LHCN-M2 (cell line): ENCODE data around the gene POLD2. TPM values are rescaled to one million over a fixed set of nuclear protein-coding genes. Genes with fewer than 3 reads are reported as not detected.

ENCODE experiments used
- DNase-seq: peaks from one replicate; pipeline ENCODE4 v3.0.0-alpha.2; 2012; ENCODE audit warnings: low read depth
- total RNA-seq: library from RNA; depleted of rRNA; stranded (reverse); fragments of >200 nt; gene quantifications from 2 replicates; pipeline ENCODE4 v1.2.3, GENCODE V29; 2014

POLD2 gene
- total RNA-seq, 1 experiment from 2014 or later: 193 TPM

DNA sequence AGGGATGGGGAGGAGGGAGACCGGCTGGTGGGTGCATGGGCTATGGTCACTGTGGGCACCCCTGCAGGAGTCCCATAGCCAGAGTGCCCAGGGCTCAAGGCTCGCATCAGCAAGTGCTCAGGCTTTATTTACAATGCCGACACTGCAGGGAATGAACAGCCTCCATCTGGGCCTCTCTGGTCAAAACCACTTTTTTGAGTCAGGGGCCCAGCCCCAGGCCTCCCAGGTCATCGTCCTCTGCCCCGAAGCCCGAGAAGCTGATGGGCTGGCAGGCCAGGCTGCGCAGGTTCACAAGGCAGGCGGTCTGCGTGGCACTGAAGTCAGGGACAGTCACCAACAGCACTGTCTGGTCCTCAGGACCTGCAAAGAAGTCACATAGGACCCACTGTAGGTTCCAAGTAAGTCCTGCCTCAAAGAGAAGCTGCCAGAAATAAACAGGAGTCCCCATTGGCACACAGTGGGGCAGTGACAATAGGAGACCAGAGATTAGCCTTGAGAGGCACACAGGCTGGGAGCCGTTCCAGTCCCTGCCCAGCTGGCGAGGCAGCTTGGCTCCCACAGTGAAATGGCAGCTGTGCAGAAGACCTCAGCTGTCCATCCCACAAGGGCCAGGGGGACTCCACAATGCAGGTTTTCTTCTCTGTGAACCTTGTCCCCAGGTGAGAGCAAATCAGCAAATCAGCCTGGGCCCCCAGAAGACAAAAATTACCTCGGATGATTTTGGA, 8.6 kb downstream of the POLD2 start:
- peak; percentile 39 for DNase-seq

GRCh38 chr7:44113764-44114354, 9.5 kb downstream of the POLD2 start:
- no peak for DNase-seq

- DNase-seq: no peak
Observed at GRCh38 chr7:44112997-44113763, 10.2 kb downstream of the POLD2 start.

GRCh38 chr7:44112231-44112996, 10.9 kb downstream of the POLD2 start:
- DNase-seq: no peak

DNA sequence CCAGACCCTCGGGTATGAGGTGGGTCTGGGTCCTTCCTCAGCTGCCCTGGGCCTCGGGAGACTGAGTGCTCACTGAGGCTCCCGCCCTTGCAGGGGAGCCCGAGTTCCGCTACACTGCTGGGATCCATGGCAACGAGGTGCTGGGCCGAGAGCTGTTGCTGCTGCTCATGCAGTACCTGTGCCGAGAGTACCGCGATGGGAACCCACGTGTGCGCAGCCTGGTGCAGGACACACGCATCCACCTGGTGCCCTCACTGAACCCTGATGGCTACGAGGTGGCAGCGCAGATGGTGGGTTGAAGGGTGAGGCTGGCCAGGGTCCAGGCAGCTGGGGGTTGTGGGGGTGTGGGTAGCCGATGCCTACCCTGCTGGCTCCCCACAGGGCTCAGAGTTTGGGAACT, 11.6 kb downstream of the POLD2 start:
- DNase-seq: no peak

- DNase-seq: no peak
Observed at GRCh38 chr7:44110719-44111635, 12.4 kb downstream of the POLD2 start.

GRCh38 chr7:44109991-44110390, 13.4 kb downstream of the POLD2 start:
- no peak for DNase-seq

GRCh38 chr7:44108768-44109750, 14.3 kb downstream of the POLD2 start:
- DNase-seq: no peak

DNA sequence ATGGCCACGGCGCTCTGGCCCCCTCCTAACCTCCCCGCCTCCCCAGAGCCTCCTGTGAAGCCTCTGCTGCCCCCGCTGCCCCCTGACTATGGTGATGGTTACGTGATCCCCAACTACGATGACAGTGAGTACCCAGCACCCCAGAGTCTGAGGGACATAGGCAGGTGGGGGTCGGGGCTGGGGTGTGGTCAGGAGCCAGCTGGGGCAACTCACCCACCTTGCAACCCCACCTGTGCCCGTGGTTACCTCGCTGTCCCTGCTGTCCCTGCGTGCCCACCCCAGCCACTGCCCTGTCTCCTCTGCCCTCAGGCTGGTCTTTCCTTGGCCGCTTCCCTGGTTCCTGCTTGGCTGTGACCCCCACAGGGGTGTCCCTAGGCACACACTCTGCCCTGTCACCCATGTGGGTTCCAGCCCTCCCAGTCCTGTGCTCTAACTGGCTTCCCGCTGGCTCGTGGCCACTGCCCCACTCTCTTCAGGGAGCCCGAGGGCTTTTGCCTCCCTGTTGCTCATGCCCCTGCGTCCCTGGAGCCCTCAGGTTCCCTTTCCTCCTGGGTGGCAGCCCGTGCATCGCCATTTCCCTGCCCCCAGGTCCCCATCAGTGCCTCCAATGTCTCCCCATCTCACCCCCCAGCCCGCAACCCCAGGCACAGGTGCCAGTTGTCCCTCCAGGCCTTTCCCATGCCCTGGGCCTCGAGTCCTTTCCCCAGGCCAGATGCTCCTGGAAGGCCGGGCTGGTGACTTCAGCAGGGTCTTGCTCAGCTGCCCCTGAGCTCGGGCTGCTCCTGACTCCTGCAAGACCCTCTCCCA, 15.2 kb downstream of the POLD2 start:
- DNase-seq: no peak

GRCh38 chr7:44107116-44107960, 16.0 kb downstream of the POLD2 start:
- DNase-seq: no peak

DNA sequence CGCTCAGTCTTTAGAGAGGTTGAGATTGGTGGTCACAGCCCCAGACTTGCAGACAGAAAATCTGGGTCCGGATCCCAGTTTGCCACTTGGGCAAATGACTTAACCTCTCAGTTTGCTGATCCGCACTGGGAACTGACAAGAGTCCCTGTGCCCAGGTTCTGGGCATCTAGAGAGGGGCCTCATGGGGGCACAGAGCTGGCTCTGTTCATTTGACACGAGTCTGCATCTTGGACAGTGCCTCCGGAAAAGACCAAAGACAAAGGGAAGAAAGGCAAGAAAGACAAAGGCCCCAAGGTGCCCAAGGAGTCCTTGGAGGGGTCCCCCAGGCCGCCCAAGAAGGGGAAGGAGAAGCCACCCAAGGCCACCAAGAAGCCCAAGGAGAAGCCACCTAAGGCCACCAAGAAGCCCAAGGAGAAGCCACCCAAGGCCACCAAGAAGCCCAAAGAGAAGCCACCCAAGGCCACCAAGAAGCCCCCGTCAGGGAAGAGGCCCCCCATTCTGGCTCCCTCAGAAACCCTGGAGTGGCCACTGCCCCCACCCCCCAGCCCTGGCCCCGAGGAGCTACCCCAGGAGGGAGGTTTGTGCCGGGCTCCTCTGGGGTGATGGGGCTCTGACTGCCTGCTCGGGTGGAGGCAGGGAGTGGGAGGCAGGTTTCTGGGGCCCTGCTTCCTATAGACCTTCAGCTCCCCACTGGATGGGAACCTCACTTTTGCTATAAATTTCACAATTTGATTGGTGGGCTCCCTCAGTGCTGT, 16.9 kb downstream of the POLD2 start:
- DNase-seq: no peak

DNA sequence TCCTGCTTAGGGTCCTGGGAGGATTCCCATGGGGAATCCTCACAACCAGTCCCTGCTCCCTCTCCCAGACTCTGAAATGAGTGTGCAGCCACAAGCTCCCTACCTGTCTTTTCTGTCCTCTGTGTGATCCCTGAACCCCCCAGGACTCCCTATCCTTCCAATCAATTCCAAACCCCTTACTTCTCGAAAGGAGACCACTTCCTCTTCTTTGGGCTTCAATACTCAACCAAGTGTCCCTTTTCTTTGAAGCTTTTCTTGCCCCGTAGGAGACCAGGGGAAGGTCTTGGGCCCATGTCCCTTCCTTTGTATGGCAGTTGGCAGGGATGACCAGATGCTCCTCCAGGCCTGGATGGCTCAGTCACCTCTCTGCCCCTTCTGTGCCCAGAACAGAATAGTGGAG, 17.5 kb downstream of the POLD2 start:
- DNase-seq: no peak

GRCh38 chr7:44104860-44105771, 18.2 kb downstream of the POLD2 start:
- DNase-seq: peak; percentile 39

- DNase-seq: no peak
Observed at GRCh38 chr7:44103923-44104859, 19.2 kb downstream of the POLD2 start, which contains the start of gene AEBP1. AEBP1 (plus strand) TSS chr7:44104345; CDS start chr7:44104666, 321 bp downstream.

GRCh38 chr7:44103566-44103922, 19.8 kb downstream of the POLD2 start:
- DNase-seq: no peak
